Measurements from ENCODE around the gene CREG2.
A peak's percentile ranks its signal among the peaks of the same experiment; 100 is the strongest.

Gene CREG2

DNA sequence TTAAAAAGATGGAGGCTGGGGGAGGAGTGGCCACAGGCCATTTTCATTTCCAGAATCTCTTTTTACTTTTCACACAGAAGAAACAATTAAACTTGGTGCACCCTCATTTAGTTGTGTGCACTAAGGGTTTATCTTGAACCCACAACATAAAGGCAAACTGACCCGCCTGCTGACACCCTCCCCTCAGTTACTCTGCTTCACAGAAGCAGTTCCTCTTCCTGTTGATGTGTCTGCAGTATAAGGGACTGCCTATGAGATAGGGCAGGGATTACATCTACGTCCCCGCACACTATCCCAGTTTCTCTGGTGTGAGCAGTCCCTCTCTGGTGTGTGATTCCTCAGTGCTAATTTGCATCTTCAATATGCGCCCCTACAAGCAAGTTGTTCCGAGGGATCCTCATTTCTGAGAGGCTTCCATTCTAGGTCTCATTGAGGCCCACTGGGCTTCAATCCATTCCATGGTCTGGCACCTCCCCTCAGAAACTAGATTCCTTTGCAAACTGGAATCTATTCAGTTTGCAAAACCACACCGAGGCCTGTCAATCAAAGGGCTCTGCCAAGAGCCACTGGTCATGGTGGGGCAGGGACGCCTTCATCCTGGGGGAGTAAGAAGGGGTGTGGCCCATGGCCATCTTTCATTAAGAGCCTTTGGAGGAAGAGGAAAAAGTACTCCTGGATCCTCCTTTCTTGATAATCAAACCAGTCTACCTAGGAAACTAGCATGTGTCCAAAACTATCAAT, 12.3 kb downstream of the CREG2 start:
- TF ChIP-seq, protein P1, sequence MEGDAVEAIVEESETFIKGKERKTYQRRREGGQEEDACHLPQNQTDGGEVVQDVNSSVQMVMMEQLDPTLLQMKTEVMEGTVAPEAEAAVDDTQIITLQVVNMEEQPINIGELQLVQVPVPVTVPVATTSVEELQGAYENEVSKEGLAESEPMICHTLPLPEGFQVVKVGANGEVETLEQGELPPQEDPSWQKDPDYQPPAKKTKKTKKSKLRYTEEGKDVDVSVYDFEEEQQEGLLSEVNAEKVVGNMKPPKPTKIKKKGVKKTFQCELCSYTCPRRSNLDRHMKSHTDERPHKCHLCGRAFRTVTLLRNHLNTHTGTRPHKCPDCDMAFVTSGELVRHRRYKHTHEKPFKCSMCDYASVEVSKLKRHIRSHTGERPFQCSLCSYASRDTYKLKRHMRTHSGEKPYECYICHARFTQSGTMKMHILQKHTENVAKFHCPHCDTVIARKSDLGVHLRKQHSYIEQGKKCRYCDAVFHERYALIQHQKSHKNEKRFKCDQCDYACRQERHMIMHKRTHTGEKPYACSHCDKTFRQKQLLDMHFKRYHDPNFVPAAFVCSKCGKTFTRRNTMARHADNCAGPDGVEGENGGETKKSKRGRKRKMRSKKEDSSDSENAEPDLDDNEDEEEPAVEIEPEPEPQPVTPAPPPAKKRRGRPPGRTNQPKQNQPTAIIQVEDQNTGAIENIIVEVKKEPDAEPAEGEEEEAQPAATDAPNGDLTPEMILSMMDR (IDR thresholded peaks at IDR 0.05; ENCODE audit: insufficient read depth, low read depth, low read length, missing control alignments), result no peak
- H3K4me3 ChIP-seq (ENCODE audit: low read length), result no peak overlapping the region
- no peak for DNase-seq (ENCODE audit: low read depth)

DNA sequence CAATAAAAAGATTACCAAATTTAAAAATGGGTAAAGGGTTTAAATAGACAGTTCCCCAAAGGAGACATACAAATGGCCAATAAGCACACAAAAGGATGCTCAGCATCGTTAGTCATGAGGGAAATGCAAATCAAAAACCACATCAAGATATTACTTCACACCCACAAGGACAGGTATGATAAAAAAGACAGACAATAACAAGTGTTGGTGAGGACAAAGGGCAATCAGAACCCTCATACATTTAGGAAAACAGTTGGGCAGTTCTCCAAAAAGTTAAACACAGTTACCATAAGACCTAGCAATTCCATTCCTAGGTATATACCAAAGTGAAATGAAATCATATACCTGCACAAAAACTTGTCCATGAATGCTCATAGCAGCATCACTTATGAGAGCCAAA, 14.5 kb downstream of the CREG2 start:
- no peak for DNase-seq (ENCODE audit: low read depth)
- no peak overlapping the region for H3K4me3 ChIP-seq (ENCODE audit: low read length)
- TF ChIP-seq, protein P1 (IDR thresholded peaks at IDR 0.05; ENCODE audit: insufficient read depth, low read depth, low read length, missing control alignments), result no peak

DNA sequence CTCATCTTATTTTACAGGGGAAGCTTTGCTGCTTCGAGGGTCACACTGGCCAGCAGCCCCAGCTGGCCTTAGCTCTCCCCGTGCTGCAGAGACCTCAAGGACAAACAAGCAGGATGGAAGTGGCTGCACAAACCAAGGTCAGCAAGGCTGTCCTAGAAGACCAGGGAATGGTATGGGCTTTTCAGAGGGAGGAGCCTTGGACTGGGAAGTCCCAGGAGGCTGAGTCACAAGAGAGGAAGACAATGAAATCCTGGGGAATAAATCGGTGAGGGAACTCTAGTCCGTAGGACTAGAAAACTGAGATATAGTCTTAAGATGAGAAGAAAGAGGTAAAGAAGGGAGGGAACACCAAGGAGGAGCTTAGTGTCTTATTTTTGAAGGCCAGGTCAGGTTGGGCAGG, 15.7 kb downstream of the CREG2 start:
- DNase-seq (ENCODE audit: low read depth), result peak; percentile 20
- no peak overlapping the region for H3K4me3 ChIP-seq (ENCODE audit: low read length)
- TF ChIP-seq, protein P1 (IDR thresholded peaks at IDR 0.05; ENCODE audit: insufficient read depth, low read depth, low read length, missing control alignments), result no peak

DNA sequence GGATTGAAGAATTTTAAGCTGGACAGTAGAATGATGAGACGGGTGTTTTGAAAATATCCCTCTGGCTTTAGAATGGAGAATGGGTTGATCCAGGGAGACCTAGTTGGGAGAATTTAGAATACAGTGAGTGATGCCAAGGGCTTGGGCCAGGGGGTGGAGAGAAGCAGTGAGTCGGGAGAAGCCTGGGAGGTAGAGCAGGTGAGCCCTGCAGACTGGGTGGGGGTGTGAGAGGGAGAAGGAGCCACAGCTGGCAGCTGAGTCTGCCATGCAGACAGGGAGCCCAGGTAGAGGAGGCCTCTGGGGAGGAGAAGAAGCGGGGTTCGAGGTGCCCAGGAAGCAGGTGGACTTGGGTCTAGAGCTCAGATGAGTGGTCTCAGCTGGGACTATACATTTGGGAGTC, 18.2 kb downstream of the CREG2 start:
- TF ChIP-seq, protein P1 (IDR thresholded peaks at IDR 0.05; ENCODE audit: insufficient read depth, low read depth, low read length, missing control alignments), result no peak
- H3K4me3 ChIP-seq (ENCODE audit: low read length), result no peak overlapping the region
- no peak for DNase-seq (ENCODE audit: low read depth)

DNA sequence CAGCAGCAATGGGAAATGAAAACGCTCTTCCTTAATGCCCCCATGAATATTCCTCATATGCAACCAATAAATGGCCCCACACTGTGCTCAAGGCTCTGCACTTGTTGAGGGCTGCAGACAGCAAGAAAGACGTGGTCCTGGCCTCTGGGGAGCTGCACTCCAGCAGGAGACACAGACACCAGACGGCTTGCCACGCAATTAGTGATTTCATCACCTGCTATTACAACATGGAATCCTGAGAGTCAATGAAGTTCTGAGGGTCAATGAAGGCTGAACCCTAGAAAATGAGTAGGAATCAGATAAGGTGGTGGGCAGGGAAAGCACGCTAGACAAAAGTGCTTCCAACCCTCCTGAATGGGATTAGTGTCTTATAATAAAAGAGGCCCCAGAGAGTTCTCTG, 18.9 kb downstream of the CREG2 start:
- no peak for DNase-seq (ENCODE audit: low read depth)
- no peak overlapping the region for H3K4me3 ChIP-seq (ENCODE audit: low read length)
- TF ChIP-seq, protein P1 (IDR thresholded peaks at IDR 0.05; ENCODE audit: insufficient read depth, low read depth, low read length, missing control alignments), result no peak

DNA sequence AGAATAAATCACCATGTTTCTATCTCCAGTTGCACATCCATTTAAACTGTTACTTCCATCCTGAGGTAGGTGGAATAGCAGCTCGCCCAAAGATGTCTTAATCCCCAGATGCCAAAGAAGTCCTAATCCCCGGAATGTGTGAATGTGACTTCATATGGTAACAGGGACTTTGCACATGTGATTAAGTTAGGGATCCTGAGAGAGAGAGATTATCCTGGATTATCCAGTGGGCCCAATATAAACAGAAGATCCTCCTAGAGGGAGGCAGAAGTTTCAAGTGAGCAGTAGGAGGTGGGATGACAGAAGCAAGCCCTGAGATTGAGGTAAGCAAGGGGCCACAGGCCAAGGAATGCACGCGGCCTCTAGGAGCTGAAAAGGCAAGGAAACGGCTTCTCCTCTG, 19.8 kb downstream of the CREG2 start:
- no peak for DNase-seq (ENCODE audit: low read depth)
- no peak overlapping the region for H3K4me3 ChIP-seq (ENCODE audit: low read length)
- TF ChIP-seq, protein P1 (IDR thresholded peaks at IDR 0.05; ENCODE audit: insufficient read depth, low read depth, low read length, missing control alignments), result no peak

DNA sequence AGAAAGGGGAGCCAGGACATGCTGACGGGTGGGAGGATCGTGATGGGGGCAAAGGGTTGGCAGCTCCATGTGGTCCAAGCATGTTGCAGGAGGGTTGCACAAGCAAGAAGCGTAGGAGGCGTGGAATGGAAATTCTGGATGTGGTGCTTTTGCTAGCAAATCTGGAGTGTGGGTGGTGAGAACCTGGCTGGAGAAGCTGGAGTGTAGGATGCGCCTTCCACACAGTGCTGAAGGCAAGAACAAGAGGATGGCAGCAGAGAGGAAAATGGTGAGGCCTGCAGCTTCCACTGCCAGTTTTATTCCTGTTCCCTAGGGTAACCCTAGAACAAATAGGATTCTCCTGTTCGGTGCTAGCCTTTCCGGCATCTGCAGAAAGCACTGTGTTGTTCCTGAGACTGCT, 22.4 kb downstream of the CREG2 start:
- TF ChIP-seq, protein P1 (IDR thresholded peaks at IDR 0.05; ENCODE audit: insufficient read depth, low read depth, low read length, missing control alignments), result no peak
- no peak for DNase-seq (ENCODE audit: low read depth)
- no peak overlapping the region for H3K4me3 ChIP-seq (ENCODE audit: low read length)
